Neuronal stem cell (in vitro differentiated cells): ENCODE data around the gene KIF25.
A peak's percentile ranks its signal among the peaks of the same experiment; 100 is the strongest.

Experiments
- DNase-seq: peaks from one replicate; pipeline ENCODE4 v3.0.0-alpha.2; 2013; ENCODE audit warnings: low spot score
- H2AFZ ChIP-seq: one replicate; pipeline ENCODE4 v1.6.1; 2013; ENCODE audit warnings: mild to moderate bottlenecking, low read length, inconsistent platforms
- H2AK5ac ChIP-seq: 2 replicates; pipeline ENCODE4 v1.6.1; 2013; ENCODE audit warnings: low read depth, mild to moderate bottlenecking, inconsistent platforms, low read length, moderate library complexity, mixed read lengths
- H2BK120ac ChIP-seq: 2 replicates; pipeline ENCODE4 v1.6.1; 2013; ENCODE audit warnings: low read depth, mild to moderate bottlenecking, inconsistent platforms, low read length, moderate library complexity, mixed read lengths
- H2BK12ac ChIP-seq: one replicate; pipeline ENCODE4 v1.6.1; 2013; ENCODE audit warnings: low read length, inconsistent platforms
- H2BK15ac ChIP-seq: 2 replicates; pipeline ENCODE4 v1.6.1; 2013; ENCODE audit warnings: mild to moderate bottlenecking, low read length, inconsistent platforms, mixed read lengths
- H2BK5ac ChIP-seq: one replicate; pipeline ENCODE4 v1.6.1; 2013; ENCODE audit warnings: inconsistent platforms, mild to moderate bottlenecking, low read length, moderate library complexity
- H3K14ac ChIP-seq: one replicate; pipeline ENCODE4 v1.6.1; 2013; ENCODE audit warnings: low read length, inconsistent platforms
- H3K18ac ChIP-seq: 2 replicates; pipeline ENCODE4 v1.6.1; 2013; ENCODE audit warnings: low read length, inconsistent platforms
- H3K23ac ChIP-seq: 2 replicates; pipeline ENCODE4 v1.6.1; 2013; ENCODE audit warnings: low read depth, mild to moderate bottlenecking, mixed read lengths, low read length, inconsistent platforms; ENCODE audit not compliant: poor library complexity
- H3K27ac ChIP-seq: replicated peaks from 3 replicates; pipeline ENCODE4 v1.5.1; 2013; ENCODE audit warnings: low read length, inconsistent platforms
- H3K27me3 ChIP-seq, 3 experiments: 2 replicates each; pipeline ENCODE4 v1.6.1; 2013; ENCODE audit warnings: low read length in 3 of 3, mild to moderate bottlenecking in 2 of 3, inconsistent platforms in 1 of 3, low read depth in 1 of 3, mixed read lengths in 1 of 3, moderate library complexity in 1 of 3; ENCODE audit not compliant: control insufficient read depth in 3 of 3, insufficient read depth in 3 of 3
- H3K36me3 ChIP-seq, 2 donors: replicated peaks in 1 of 2; 2 replicates each; pipeline ENCODE4 v1.6.1; 2013; ENCODE audit warnings: low read length in 2 of 2; ENCODE audit not compliant: control insufficient read depth in 2 of 2, insufficient read depth in 2 of 2
- H3K4ac ChIP-seq: 2 replicates; pipeline ENCODE4 v1.6.1; 2013; ENCODE audit warnings: inconsistent platforms, mild to moderate bottlenecking, low read length, moderate library complexity
- H3K4me1 ChIP-seq, 2 donors: 1 replicate in 1 of 2; 2 replicates in 1 of 2; pipeline ENCODE4 v1.6.1; 2013; ENCODE audit warnings: low read length in 2 of 2, low read depth in 1 of 2; ENCODE audit not compliant: control insufficient read depth in 2 of 2, insufficient read depth in 1 of 2
- H3K4me2 ChIP-seq: one replicate; pipeline ENCODE4 v1.6.1; 2013; ENCODE audit warnings: mild to moderate bottlenecking, low read length, inconsistent platforms; ENCODE audit not compliant: insufficient read depth, poor library complexity, severe bottlenecking
- H3K4me3 ChIP-seq, 2 donors: 2 replicates each; pipeline ENCODE4 v1.5.1; 2013; ENCODE audit warnings: low read length in 2 of 2, mild to moderate bottlenecking in 2 of 2, inconsistent platforms in 1 of 2, moderate library complexity in 1 of 2
- H3K79me1 ChIP-seq: one replicate; pipeline ENCODE4 v1.6.1; 2013; ENCODE audit warnings: low read depth, mild to moderate bottlenecking, inconsistent platforms, low read length, moderate library complexity
- H3K9ac ChIP-seq: one replicate; pipeline ENCODE4 v1.6.1; 2013; ENCODE audit warnings: mild to moderate bottlenecking, low read depth, low read length, inconsistent platforms; ENCODE audit not compliant: poor library complexity
- H3K9me3 ChIP-seq, 2 donors: replicated peaks in 1 of 2; 2 replicates each; pipeline versions ENCODE3 to v1.6.1; 2013; ENCODE audit warnings: low read length in 2 of 2, mild to moderate bottlenecking in 2 of 2, inconsistent platforms in 1 of 2, low read depth in 1 of 2, mixed read lengths in 1 of 2, moderate library complexity in 1 of 2; ENCODE audit not compliant: control insufficient read depth in 2 of 2, insufficient read depth in 1 of 2
- H4K8ac ChIP-seq: one replicate; pipeline ENCODE4 v1.6.1; 2013; ENCODE audit warnings: low read depth, mild to moderate bottlenecking, inconsistent platforms, low read length, moderate library complexity
- H4K91ac ChIP-seq: one replicate; pipeline ENCODE4 v1.6.1; 2013; ENCODE audit warnings: low read length, low read depth, mild to moderate bottlenecking, inconsistent platforms; ENCODE audit not compliant: poor library complexity
- WGBS, 2 donors: extraction: QIAGEN DNeasy Blood & Tissue Kit; methylation state at CpG; one replicate each; pipeline ENCODE4 v1.1.7; 2013; ENCODE audit warnings: missing lambda C conversion rate in 2 of 2, mixed read lengths in 1 of 2; ENCODE audit not compliant: insufficient read length in 2 of 2, insufficient replicate concordance in 1 of 2; ENCODE audit errors: extremely low coverage in 2 of 2; 5-methylcytosine and 5-hydroxymethylcytosine counted together

Gene KIF25

GRCh38 chr6:168058691-168059551 lies 61.5 kb downstream of the KIF25 start:
- Histone ChIP-seq H3K27me3 (no peaks in the 10 kb centered on the region), H2BK15ac (peak overlapping the region; percentile 59), H3K23ac (peak overlapping the region; percentile 60), H3K4ac (no peak overlapping the region), H3K9ac (no peak overlapping the region), H2BK12ac (peak overlapping the region; percentile 97), H3K27ac (no peak overlapping the region), H4K91ac (peak overlapping the region; percentile 27), H3K4me3 (no peak overlapping the region), H2AK5ac (peak overlapping the region; percentile 80), H3K36me3 (no peaks in the 10 kb centered on the region), H2AFZ (no peak overlapping the region), H2BK120ac (no peak overlapping the region), H3K14ac (no peak overlapping the region), H3K4me2 (no peak overlapping the region), H3K79me1 (no peaks in the 10 kb centered on the region), H3K18ac (peak overlapping the region; percentile 72), H3K4me1 (peaks cover 0 to 3% of the 10 kb centered on the region in 2 donors), H4K8ac (no peak overlapping the region), H2BK5ac (peak overlapping the region; percentile 47), H3K9me3 (no peaks in the 10 kb centered on the region)
- DNase-seq, result no peak
- no CpG with 5 or more reads among the region's 30 CpGs for WGBS, 2 donors

- Histone ChIP-seq H2AK5ac (peak overlapping the region; percentile 77), H2AFZ (peak overlapping the region; percentile 83), H3K14ac (no peak overlapping the region), H3K79me1 (no peaks in the 10 kb centered on the region), H3K4me2 (no peak overlapping the region), H3K9ac (no peak overlapping the region), H3K36me3 (no peaks in the 10 kb centered on the region), H3K9me3 (no peaks in the 10 kb centered on the region), H2BK120ac (peak overlapping the region; percentile 49), H2BK12ac (peak overlapping the region; percentile 3), H3K4me3 (no peak overlapping the region), H3K4me1 (peaks cover 0 to 3% of the 10 kb centered on the region in 2 donors), H2BK15ac (peak overlapping the region; percentile 30), H3K27me3 (no peaks in the 10 kb centered on the region), H3K4ac (no peak overlapping the region), H4K91ac (no peak overlapping the region), H3K23ac (no peak overlapping the region), H3K18ac (peak overlapping the region; percentile 90), H2BK5ac (peak overlapping the region; percentile 67), H4K8ac (no peak overlapping the region), H3K27ac (no peak overlapping the region)
- WGBS, 2 donors, result no CpG with 5 or more reads among the region's 12 CpGs
- peak; percentile 41 for DNase-seq
Observed at GRCh38 chr6:168060521-168060931, 63.1 kb downstream of the KIF25 start.

- Histone ChIP-seq H3K27me3 (no peaks in the 10 kb centered on the region), H2AK5ac (peak overlapping the region; percentile 77), H3K9ac (peak overlapping the region; percentile 60), H3K23ac (peak overlapping the region; percentile 75), H4K8ac (no peak overlapping the region), H2BK15ac (peak overlapping the region; percentile 88), H3K27ac (no peak overlapping the region), H2BK5ac (peak overlapping the region; percentile 82), H3K79me1 (no peaks in the 10 kb centered on the region), H3K4me2 (no peak overlapping the region), H4K91ac (no peak overlapping the region), H3K18ac (peak overlapping the region; percentile 79), H3K36me3 (no peaks in the 10 kb centered on the region), H3K14ac (peak overlapping the region; percentile 10), H3K4me1 (peaks cover 0 to 3% of the 10 kb centered on the region in 2 donors), H2BK12ac (peak overlapping the region; percentile 65), H2AFZ (peak overlapping the region; percentile 83), H3K4ac (peak overlapping the region; percentile 85), H3K4me3 (no peak overlapping the region), H3K9me3 (no peaks in the 10 kb centered on the region), H2BK120ac (peak overlapping the region; percentile 54)
- WGBS, 2 donors, result no CpG with 5 or more reads among the region's 29 CpGs
- no peak for DNase-seq
Observed at GRCh38 chr6:168061269-168062210, 64.1 kb downstream of the KIF25 start.
